Right renal pelvis (tissue), 4 donors: ENCODE data around the gene ADAM17. TPM values are rescaled to one million over a fixed set of nuclear protein-coding genes. Genes with fewer than 3 reads are reported as not detected.

Experiments used
- polyA plus RNA-seq, 4 donors: library from polyadenylated mRNA; unstranded; fragments of 120-200 nt; gene quantifications; one replicate each; pipeline ENCODE4 v1.2.1, GENCODE V29; 2013; ENCODE audit not compliant: insufficient read length in 4 of 4

The ADAM17 gene
- polyA plus RNA-seq, 4 donors, result 37.3 to 45.6 (median 39.6) TPM

Other genes starting within 250 kb of the ADAM17 start
- gene ITGB1BP1, start 132.3 kb downstream of the ADAM17 start, polyA plus RNA-seq, result 10 to 100 TPM; 71.4 to 98.3 (median 82.9) TPM
- gene CPSF3, start 132.2 kb downstream of the ADAM17 start, polyA plus RNA-seq, result 10 to 100 TPM; 52.5 to 60.2 (median 59.0) TPM
- gene IAH1, start 81.3 kb downstream of the ADAM17 start, polyA plus RNA-seq, result 10 to 100 TPM; 42.8 to 50.2 (median 47.9) TPM
- 100 to 1,000 TPM; 402 to 503 (median 493) TPM for gene YWHAQ, start 75.2 kb upstream of the ADAM17 start, polyA plus RNA-seq